GM18909 (cell line): Measurements from ENCODE around the gene EIF2D.

Experiments used
- ATAC-seq: cut with Tn5 transposase; IDR thresholded peaks from one replicate; pipeline ENCODE4 v1.9.1; 2021; ENCODE audit warnings: mild to moderate bottlenecking; ENCODE audit not compliant: unreplicated experiment, poor library complexity

The EIF2D gene

DNA sequence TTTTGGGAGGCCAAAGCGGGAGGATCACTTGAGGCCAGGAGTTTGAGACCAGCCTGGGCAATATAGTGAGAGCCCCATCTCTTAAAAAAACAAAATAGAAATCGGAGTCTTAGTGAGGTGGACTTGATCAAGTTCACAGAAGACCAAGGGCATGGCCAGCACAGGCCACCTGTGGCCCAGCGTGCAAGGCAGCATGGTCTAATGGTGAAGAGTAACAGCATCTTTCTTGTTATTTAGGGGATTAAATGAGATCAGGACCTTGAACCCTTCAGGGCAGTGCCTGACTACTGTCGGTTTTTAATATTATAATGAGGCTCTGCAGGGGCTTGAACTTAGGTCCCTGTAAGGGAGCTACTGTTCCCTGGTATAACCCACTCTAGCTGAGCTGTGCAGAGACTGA is 38.5 kb downstream of the EIF2D start:
- ATAC-seq = no peak

DNA sequence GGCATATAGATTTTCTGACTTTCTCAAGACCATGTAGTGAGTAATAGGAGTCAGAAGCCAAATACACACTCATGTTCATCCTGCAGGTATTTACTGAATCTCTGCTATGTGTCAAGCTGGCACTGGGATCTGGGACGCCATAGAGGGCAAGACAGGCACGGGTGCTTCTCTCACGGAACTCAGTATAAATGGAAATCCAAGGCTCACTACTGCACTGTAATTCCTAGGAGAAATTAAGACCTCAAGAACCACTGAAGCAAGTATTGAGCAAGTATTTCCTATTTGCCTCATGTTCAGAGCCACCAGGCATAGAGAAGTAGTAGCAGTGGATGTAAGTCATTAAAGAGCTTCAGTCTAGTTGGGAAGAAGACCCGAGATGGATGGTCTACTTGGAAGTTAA is 38.9 kb downstream of the EIF2D start:
- no peak for ATAC-seq

DNA sequence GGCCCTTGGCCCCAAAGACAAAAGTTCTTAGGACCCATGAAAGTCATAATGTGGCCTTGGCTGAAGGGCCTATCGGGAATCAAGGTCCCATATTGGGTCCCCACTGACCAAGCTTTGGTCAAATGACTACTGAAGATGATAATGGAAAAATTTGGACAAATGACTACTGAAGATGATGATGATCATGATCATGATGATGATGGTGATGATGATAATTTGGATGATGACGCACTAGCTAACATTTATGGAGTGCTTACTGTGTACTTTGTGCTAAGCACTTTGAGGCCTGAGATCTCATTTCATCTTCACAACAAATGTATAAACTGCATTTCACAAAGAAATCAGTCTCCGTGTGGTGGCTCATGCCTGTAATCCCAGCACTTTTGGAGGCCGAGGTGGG is 39.4 kb downstream of the EIF2D start:
- no peak for ATAC-seq

DNA sequence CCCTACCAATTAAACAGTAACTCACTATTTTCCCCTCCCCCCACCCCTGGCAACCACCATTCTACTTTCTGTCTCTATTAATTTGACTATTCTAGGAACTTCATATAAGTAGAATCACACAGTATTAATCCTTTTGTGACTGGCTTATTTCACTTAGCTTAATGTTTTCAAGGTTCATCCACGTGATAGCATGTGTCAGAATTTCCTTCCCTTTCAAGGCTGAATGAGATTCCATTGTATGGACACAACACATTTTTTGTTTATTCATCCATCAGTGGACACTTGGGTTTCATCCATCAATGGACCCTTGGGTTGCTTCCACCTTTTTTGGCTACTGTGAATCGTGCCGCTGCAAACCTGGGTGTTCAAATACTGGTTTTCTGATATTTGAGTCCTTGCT is 41.7 kb downstream of the EIF2D start:
- ATAC-seq = no peak

DNA sequence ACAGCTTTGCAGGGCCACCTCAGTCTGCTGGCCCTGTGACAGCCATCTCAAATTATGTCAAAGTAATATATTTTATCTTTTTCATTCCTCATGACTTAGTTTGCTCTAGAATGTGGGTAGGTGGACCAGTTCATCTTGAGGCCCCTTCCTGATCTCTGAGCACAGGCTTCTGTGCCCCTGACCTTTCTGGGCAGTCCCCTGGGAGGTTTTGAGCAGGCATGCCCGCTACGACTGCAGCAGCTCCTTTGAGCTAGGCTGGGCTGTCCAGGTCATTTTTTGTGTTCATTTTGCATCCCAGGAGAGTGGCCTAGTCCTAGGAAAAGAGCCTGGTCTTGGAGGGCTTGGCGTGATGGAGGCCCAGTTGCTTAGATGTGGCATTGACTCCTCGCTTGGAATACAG is 42.7 kb downstream of the EIF2D start:
- no peak for ATAC-seq

GRCh38 chr1:206568779-206569352 is 43.4 kb downstream of the EIF2D start:
- ATAC-seq = no peak

DNA sequence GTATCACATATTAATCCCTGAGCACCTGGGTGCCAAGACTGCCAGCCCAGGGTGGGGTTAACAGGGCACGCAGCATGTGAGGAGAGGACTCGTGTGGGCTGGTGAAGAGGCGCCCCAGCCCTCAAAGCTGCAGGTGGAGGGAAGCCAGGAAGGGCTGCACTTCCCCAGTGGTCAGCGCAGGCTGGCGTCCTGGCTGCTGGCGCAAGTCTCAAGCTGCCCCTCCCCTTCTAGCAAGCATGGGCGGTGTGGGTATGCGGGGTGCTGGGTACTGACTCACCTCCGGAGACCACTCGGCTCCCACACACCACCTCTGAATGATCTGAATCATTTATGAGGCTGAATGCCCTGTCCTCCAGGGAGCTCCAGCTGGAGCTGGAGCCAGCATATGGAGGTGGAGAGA is 44.0 kb downstream of the EIF2D start:
- ATAC-seq = no peak

DNA sequence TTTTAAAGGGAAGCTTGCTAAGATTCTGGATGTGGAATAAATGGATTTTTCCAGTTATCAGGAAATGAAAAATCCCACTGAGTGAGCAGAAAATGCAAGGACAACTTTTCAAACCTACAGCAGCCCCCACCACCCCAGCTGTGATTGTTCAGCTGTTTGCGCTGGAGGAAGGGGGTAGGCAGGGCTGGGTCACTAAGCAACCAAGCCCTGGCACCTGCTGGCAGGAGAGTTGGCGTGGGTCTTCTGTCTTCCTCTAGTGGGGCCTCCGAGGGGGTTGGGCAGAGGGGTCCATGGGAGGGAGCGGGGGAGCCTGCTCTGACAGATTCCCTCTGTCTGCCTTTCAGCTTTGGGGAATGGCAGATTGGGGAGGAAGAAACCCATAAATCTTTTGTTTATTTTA is 45.3 kb downstream of the EIF2D start:
- no peak for ATAC-seq

DNA sequence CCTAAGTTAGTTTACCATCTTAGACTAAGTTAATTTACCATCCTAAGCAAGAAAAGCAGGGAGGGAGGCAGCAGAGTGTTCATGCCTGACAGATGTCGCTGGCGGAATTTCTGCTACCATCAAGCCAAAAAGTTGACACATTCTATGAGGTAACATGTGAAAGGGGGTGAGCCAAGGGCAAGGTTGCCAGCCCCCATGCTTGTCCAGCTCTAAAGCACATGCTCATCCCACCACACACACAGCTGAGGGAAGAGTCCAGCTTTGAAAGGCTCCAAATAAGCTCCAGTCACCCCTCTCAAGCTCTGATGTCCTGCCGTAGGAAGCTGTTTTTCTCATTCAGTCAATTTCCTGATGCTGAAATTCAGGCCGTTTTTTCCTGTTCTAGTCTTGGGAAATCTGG is 46.3 kb downstream of the EIF2D start:
- no peak for ATAC-seq

- peak; percentile 25 for ATAC-seq
Observed at GRCh38 chr1:206563367-206564207, 48.7 kb downstream of the EIF2D start.

DNA sequence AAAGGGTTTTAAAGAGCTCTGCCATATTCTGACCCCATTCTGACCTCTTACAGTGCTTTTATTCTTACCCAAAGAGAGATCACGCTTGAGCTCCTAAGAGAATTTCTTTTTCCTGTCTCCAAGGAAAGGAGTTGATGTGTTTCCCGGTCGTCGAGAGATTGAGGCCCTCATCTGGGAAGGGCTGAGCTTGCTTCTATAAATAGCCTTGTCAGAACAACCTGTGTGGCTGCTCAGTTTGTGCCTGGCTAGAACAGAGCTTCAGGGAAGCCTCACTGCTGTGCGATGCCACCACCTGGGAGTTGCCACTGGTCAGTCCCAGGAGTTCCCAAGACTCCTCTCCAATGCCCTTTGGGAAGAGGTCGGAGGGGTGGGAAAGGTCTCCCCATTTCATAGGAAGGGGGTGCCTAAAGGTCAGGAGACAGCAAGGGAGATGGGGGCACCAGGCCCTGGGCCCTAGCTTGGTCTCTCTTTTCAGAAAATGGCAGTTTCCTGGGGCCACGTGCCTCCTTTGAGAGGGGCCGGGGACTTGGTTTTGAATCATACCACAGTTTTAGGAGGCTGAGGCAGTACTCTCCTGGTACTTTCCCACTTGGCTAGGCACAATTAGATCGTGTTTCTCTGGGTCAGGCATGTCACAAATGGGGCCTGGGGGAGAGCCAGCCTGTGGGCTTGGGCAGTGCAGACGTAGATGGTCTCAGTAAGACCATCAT is 52.1 kb downstream of the EIF2D start:
- no peak for ATAC-seq

DNA sequence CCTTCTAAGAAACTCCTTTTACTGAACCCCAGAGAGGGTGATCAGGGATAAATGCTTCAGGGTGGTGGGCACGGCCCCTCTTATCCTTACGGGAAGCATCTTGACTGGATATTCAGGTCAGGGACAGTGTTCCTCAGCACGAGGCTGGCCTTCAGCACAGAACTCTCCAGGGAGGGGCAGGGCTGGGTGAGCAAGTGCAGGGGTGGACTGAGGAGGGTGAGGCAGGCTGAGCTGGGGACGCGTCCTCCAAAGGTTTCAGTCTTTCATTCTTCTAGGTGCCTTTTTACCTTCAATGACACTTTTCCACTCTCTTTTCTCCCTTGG is 52.6 kb downstream of the EIF2D start:
- ATAC-seq = no peak

DNA sequence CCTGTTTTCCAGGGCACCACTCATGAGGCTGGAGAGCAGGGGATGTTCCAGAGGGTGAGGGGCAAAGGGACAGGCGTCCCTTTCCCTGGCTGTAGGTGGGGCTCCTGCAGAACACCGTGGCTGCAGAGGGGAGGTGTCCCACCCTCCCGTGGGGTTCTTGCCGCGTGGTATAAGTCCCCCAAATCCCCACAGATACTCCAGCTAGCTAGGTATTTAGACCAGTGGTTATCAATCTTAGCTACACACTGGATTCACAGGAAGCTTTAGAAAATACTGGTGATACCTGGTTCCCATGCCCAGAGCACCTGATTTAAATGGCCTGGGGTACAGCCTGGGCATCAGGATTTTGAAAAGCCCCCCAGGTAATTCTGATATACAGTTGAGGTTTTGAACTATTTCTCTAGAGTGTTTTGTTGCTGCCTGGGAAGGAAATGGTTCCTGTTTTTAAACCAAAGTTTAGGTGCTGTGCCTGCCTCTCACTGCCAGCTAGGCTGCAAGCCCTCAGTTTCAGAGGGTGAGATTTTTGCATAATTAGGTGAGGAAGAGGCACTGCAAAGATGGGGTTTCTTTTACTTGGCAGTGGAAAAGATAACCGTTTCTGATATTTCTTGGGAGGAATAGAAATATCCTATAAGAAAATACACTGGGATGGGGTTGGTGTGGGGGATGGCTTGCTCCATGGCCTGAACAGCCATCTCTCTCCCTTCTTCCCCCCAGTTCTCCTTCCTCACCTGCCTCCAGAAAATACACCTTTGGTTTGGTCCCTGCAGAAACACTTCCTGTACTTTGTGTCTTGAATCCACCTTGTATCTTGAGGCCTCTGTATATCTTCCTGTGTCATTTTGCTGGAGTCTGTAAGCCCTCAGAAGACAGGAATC is 53.2 kb downstream of the EIF2D start:
- no peak for ATAC-seq

- ATAC-seq = no peak
Observed at GRCh38 chr1:206557636-206558473, 54.4 kb downstream of the EIF2D start.

GRCh38 chr1:206556750-206557635 is 55.3 kb downstream of the EIF2D start:
- ATAC-seq = peak; percentile 48

GRCh38 chr1:206556047-206556749 is 56.1 kb downstream of the EIF2D start:
- ATAC-seq = no peak

DNA sequence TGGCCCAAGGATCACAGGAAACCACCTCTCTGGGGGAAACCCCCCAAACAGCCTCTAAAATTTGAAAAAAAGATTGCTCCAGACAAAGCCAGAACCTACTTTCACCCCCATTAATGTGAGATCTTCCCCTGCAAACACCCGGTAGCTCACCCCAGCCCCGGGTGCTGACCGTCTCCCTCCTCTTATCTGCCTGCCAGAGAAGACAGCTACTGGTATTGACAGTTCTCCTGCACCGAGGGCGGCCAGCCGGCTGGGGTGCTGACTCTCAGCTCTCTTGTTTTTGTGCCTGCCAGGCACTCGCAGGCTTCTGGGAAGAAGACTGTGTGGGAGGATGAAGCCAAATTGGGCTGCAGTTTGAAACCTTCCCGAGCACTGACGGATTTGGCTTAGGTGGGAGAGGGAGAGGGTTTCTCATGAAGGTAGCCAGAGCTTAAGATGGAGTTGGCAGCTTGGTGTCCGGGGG is 56.8 kb downstream of the EIF2D start:
- ATAC-seq = no peak
